Measurements from ENCODE around the gene GDF15. TPM values are rescaled to one million over a fixed set of nuclear protein-coding genes. Genes with fewer than 3 reads are reported as not detected.
A peak's percentile ranks its signal among the peaks of the same experiment; 100 is the strongest.

GDF15 gene
- total RNA-seq, 4 donors from 2014 or later = 36.3 to 77.0 (median 58.9) TPM

- H3K9me3 ChIP-seq = no peaks in the 10 kb centered on the region
- H3K4me3 ChIP-seq = no peak overlapping the region
- intact Hi-C loops (cut with DNase I; ENCODE audit: low total_unique reads) = no loop called here
- in situ Hi-C loops (cut with MboI; ENCODE audit: low pct_ligation_motif_present in 1 of 4, low pct_unique_long_range_greater_than_20kb in 1 of 4, low sequenced_read_pairs in 3 of 4) = no loop called here
- peaks cover 25 to 47% (median 34%) of the 10 kb centered on the region in 4 donors for H3K4me1 ChIP-seq
- no peaks in the 10 kb centered on the region for H3K36me3 ChIP-seq
- TF ChIP-seq CTCF (IDR thresholded peaks at IDR 0.05) (no peak), POLR2A (IDR thresholded peaks at IDR 0.05) (no peak), POLR2AphosphoS5 (IDR thresholded peaks at IDR 0.05) (no peak), EP300 (IDR thresholded peaks at IDR 0.05; ENCODE audit: low read depth) (no peak)
- H3K27ac ChIP-seq = peak overlapping the region in 1 of 4 donors; percentile 77
- no peak for DNase-seq
- 81% methylated on average over 5 of the region's 12 CpGs; no CpG with 5 or more reads in 1 of the 2 donors for WGBS, 2 donors (ENCODE audit: low coverage in 1 of 2)
- H3K27me3 ChIP-seq = no peaks in the 10 kb centered on the region
Observed at GRCh38 chr19:18427743-18428113, 41.8 kb downstream of the GDF15 start.

DNA sequence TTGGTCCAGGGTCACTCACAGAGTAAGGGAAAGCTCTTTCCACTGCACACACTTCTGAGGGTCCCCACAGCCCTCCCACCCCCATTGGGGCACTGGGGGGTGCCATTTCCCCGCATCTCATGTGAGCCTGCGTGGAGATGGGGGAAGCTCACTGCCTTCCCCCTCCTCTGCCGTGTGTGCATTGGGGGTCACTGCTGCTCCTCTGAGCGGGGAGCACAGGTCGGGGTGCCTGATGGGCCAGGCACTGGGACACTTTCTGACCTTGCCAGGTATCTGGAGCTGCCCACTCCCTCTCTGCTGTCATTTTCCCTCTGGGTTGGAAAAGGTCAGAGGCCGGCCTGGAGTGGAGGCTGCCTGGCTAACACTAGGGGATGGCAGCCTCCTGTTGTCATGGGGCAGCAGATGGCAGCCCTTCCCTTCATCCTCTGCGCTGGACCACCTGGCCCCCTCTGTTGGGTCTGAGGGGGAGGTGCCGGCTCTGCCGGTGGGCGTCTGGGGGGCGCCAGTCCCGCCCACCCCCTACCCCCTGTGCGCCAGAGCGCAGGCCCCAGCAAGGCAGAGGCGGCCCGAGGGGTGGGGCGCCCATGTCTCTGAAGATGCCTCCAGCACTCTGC is 42.3 kb downstream of the GDF15 start:
- in situ Hi-C loops (cut with MboI; ENCODE audit: low pct_ligation_motif_present in 1 of 4, low pct_unique_long_range_greater_than_20kb in 1 of 4, low sequenced_read_pairs in 3 of 4) (no loop called here), intact Hi-C loops (cut with DNase I; ENCODE audit: low total_unique reads) (no loop called here)
- H3K27ac ChIP-seq = peak overlapping the region; percentile 76 to 82 (median 78)
- H3K27me3 ChIP-seq = no peaks in the 10 kb centered on the region
- WGBS, 2 donors (ENCODE audit: low coverage in 1 of 2) = 79% methylated on average over 16 of the region's 17 CpGs; no CpG with 5 or more reads in 1 of the 2 donors
- no peaks in the 10 kb centered on the region for H3K36me3 ChIP-seq
- H3K4me1 ChIP-seq = peaks cover 24 to 48% (median 38%) of the 10 kb centered on the region in 4 donors
- no peaks in the 10 kb centered on the region for H3K9me3 ChIP-seq
- no peak for TF ChIP-seq EP300 (IDR thresholded peaks at IDR 0.05; ENCODE audit: low read depth)
- TF ChIP-seq POLR2A (IDR thresholded peaks at IDR 0.05) = no peak
- no peak for TF ChIP-seq POLR2AphosphoS5 (IDR thresholded peaks at IDR 0.05)
- no peak for TF ChIP-seq CTCF (IDR thresholded peaks at IDR 0.05)
- no peak for DNase-seq
- H3K4me3 ChIP-seq = peak overlapping the region in 1 of 4 donors; percentile 42

GRCh38 chr19:18428787-18429674 is 43.1 kb downstream of the GDF15 start:
- H3K36me3 ChIP-seq = no peaks in the 10 kb centered on the region
- WGBS, 2 donors (ENCODE audit: low coverage in 1 of 2) = 6% methylated on average over 15 of the region's 77 CpGs; no CpG with 5 or more reads in 1 of the 2 donors
- TF ChIP-seq CTCF (IDR thresholded peaks at IDR 0.05) (no peak), EP300 (IDR thresholded peaks at IDR 0.05; ENCODE audit: low read depth) (no peak), POLR2AphosphoS5 (IDR thresholded peaks at IDR 0.05) (no peak), POLR2A (IDR thresholded peaks at IDR 0.05) (no peak)

DNA sequence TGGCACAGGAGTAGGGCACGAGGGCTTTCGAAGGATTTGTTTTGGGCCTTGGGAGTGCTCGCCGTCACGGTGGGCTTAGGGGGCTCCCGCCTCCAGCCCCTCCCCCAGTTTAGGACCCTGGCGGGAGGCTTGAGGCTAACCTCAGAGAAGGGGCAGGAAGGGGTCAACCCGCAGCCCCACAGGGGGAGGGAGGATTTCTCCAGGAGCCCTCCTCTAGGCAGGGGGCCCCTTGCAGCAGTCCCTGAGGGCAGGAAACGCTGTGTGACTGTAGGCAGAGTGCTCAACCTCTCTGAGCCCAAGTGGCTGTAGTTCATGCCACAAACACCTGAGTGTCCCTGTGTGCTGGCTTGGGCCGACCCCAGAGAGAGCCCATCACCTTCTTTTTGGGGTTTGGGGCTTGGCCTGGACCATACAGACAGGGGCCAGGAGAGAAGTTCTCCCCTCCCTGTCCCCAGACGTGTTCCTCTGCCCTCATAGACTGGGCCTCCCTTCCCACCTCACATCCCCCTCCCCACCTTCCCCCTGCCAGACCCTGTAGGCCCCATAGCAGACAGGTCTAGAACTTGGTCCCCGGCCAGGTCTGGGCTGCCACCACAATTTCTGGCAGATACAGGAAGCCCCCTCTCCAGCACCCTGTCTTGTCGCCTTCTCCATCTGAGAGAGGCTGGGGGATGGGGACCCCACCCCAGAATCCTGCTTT is 43.9 kb downstream of the GDF15 start:
- H3K9me3 ChIP-seq = no peaks in the 10 kb centered on the region
- peak overlapping the region in 2 of 4 donors; percentile 42 to 53 for H3K4me3 ChIP-seq
- peak overlapping the region; percentile 76 to 82 (median 78) for H3K27ac ChIP-seq
- 59% methylated on average over 12 of the region's 13 CpGs; no CpG with 5 or more reads in 1 of the 2 donors for WGBS, 2 donors (ENCODE audit: low coverage in 1 of 2)
- peaks cover 22 to 45% (median 32%) of the 10 kb centered on the region in 4 donors for H3K4me1 ChIP-seq
- no peaks in the 10 kb centered on the region for H3K36me3 ChIP-seq
- no peak for TF ChIP-seq POLR2A (IDR thresholded peaks at IDR 0.05)
- TF ChIP-seq POLR2AphosphoS5 (IDR thresholded peaks at IDR 0.05) = no peak
- no peak for TF ChIP-seq CTCF (IDR thresholded peaks at IDR 0.05)
- TF ChIP-seq EP300 (IDR thresholded peaks at IDR 0.05; ENCODE audit: low read depth) = no peak
- intact Hi-C loops (cut with DNase I; ENCODE audit: low total_unique reads) (no loop called here), in situ Hi-C loops (cut with MboI; ENCODE audit: low pct_ligation_motif_present in 1 of 4, low pct_unique_long_range_greater_than_20kb in 1 of 4, low sequenced_read_pairs in 3 of 4) (no loop called here)
- no peak for DNase-seq
- no peaks in the 10 kb centered on the region for H3K27me3 ChIP-seq

More at GRCh38 chr19:18428787-18429674, 43.1 kb downstream of the GDF15 start:
- Histone ChIP-seq H3K4me1 (peaks cover 22 to 50% (median 32%) of the 10 kb centered on the region in 4 donors), H3K27me3 (no peaks in the 10 kb centered on the region), H3K9me3 (no peaks in the 10 kb centered on the region), H3K27ac (peak overlapping the region; percentile 76 to 82 (median 78)), H3K4me3 (peak overlapping the region; percentile 23 to 53 (median 36))
- DNase-seq = peak; percentile 77
- intact Hi-C loops (cut with DNase I; ENCODE audit: low total_unique reads) = no loop called here
- in situ Hi-C loops (cut with MboI; ENCODE audit: low pct_ligation_motif_present in 1 of 4, low pct_unique_long_range_greater_than_20kb in 1 of 4, low sequenced_read_pairs in 3 of 4) = no loop called here

Measured in transverse colon (tissue), 4 donors.